ENCODE measurements around the gene PCDH12.

The PCDH12 gene

DNA sequence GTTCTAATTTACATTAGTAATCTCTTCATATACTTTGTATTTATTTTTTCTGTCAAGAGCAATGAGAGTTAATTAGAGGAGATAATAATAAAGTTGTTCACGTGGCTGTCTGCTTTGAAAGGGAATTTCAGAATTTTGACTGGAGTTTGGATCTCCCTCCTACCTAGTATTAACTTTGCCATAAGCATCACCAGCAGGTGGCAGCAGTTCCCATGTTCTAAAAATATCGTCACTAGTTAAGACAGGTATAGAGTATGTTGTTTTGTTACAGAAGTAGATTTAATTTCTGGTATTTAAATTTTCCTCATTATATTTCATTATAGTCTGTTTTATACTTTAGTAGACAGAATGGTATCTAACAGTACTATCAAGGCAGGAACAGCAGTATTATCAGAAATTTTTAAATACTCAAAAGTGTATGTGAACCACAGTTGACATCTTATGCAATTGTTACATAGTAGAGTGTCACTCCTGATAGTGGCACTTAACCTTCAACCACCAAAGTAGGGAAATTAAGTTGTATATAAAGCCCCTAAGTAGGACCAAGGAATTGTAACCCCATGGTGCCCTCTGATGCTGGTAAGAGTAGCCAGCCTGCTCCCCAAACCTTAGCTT lies 34.5 kb upstream of the PCDH12 start:
- Histone ChIP-seq H3F3A (ENCODE audit: insufficient read depth, low read length) (no peaks in the 10 kb centered on the region), H3K36me3 (replicated peaks; ENCODE audit: insufficient read depth, low read length) (0 out of 2 replicates have a peak, but pooled peaks cover 3% of the 10 kb centered on the region), H3K79me2 (ENCODE audit: low read length) (no peaks in the 10 kb centered on the region), H4K20me1 (ENCODE audit: insufficient read depth, low read length) (no peaks in the 10 kb centered on the region), H3K4me2 (ENCODE audit: low read depth, low read length) (no peak overlapping the region), H3K9me2 (replicated peaks; ENCODE audit: insufficient read depth, low read length) (no peaks in the 10 kb centered on the region), H3K9ac (ENCODE audit: low read length) (no peak overlapping the region), H3K27ac (ENCODE audit: low read length) (no peak overlapping the region), H3K4me1 (ENCODE audit: low read length) (0 out of 2 replicates have a peak, but pooled peaks cover 2% of the 10 kb centered on the region), H2AFZ (ENCODE audit: low read length) (no peak overlapping the region), H3K9me3 (replicated peaks; ENCODE audit: insufficient read depth, low read length) (no peaks in the 10 kb centered on the region), H3K27me3 (replicated peaks; ENCODE audit: insufficient read depth, low read length) (no peaks in the 10 kb centered on the region), H3K4me3 (ENCODE audit: low read length) (no peak overlapping the region)
- DNase-seq, result peak; percentile 71
- TF ChIP-seq EZH2phosphoT487 (IDR thresholded peaks at IDR 0.05; ENCODE audit: low read length) (no peak), EZH2 (optimal IDR thresholded peaks at IDR 0.05; ENCODE audit: low read depth, low read length) (no peak)
- TF ChIP-seq, protein P1, sequence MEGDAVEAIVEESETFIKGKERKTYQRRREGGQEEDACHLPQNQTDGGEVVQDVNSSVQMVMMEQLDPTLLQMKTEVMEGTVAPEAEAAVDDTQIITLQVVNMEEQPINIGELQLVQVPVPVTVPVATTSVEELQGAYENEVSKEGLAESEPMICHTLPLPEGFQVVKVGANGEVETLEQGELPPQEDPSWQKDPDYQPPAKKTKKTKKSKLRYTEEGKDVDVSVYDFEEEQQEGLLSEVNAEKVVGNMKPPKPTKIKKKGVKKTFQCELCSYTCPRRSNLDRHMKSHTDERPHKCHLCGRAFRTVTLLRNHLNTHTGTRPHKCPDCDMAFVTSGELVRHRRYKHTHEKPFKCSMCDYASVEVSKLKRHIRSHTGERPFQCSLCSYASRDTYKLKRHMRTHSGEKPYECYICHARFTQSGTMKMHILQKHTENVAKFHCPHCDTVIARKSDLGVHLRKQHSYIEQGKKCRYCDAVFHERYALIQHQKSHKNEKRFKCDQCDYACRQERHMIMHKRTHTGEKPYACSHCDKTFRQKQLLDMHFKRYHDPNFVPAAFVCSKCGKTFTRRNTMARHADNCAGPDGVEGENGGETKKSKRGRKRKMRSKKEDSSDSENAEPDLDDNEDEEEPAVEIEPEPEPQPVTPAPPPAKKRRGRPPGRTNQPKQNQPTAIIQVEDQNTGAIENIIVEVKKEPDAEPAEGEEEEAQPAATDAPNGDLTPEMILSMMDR (IDR thresholded peaks at IDR 0.05; ENCODE audit: low read length), result peak; percentile 82

DNA sequence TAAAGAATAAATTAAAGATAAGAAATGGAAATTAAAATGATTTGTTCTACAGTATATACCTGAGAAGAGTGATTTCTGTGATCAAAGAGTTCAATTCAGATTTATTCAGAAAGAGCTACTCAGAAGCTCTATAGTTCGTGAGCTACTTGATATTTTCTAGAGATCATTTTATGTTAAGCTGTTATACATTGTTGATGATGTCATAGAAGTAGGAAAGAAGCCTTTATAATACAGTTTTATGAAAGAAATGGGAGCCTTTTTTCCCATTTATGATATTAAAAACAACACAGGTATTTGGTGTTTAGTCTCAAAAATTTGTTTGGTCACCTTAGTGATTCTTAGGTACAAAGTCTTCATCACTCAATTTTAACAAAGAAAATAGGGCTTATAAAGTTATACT lies 31.7 kb upstream of the PCDH12 start:
- Histone ChIP-seq H3K36me3 (replicated peaks; ENCODE audit: insufficient read depth, low read length) (peaks cover 8% of the 10 kb centered on the region; the same call in 1 of the 2 replicates), H3K27me3 (replicated peaks; ENCODE audit: insufficient read depth, low read length) (no peaks in the 10 kb centered on the region), H3K9me3 (replicated peaks; ENCODE audit: insufficient read depth, low read length) (no peaks in the 10 kb centered on the region), H3K4me2 (ENCODE audit: low read depth, low read length) (no peak overlapping the region), H3K9ac (ENCODE audit: low read length) (no peak overlapping the region), H2AFZ (ENCODE audit: low read length) (no peak overlapping the region), H3K4me1 (ENCODE audit: low read length) (0 out of 2 replicates have a peak, but pooled peaks cover 2% of the 10 kb centered on the region), H3F3A (ENCODE audit: insufficient read depth, low read length) (no peaks in the 10 kb centered on the region), H3K79me2 (ENCODE audit: low read length) (no peaks in the 10 kb centered on the region), H3K9me2 (replicated peaks; ENCODE audit: insufficient read depth, low read length) (no peaks in the 10 kb centered on the region), H3K4me3 (ENCODE audit: low read length) (no peak overlapping the region), H4K20me1 (ENCODE audit: insufficient read depth, low read length) (no peaks in the 10 kb centered on the region), H3K27ac (ENCODE audit: low read length) (no peak overlapping the region)
- TF ChIP-seq EZH2 (optimal IDR thresholded peaks at IDR 0.05; ENCODE audit: low read depth, low read length) (no peak), EZH2phosphoT487 (IDR thresholded peaks at IDR 0.05; ENCODE audit: low read length) (no peak)
- TF ChIP-seq, protein P1 (IDR thresholded peaks at IDR 0.05; ENCODE audit: low read length), result no peak
- no peak for DNase-seq

DNA sequence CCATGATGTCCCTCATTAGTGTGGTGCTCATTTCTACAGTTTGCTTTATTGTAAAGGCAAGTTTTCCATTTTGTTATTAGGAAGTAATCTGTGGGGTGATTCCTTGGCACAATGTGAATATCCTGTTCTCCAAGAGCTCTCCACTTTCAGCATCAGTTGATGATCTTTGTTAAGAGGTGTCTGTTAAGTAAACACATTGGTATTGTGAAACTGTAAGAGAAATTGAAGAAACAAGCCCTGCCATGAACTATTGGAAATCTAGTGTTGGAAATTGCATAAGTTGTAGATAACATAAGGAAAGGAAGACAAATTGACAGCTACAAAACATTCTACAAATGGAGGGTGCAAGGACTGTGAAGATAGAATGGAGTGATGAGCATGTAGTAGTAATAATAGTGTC lies 28.1 kb upstream of the PCDH12 start:
- Histone ChIP-seq H3K9me2 (replicated peaks; ENCODE audit: insufficient read depth, low read length) (no peaks in the 10 kb centered on the region), H3K79me2 (ENCODE audit: low read length) (no peaks in the 10 kb centered on the region), H3K27me3 (replicated peaks; ENCODE audit: insufficient read depth, low read length) (no peaks in the 10 kb centered on the region), H3K9me3 (replicated peaks; ENCODE audit: insufficient read depth, low read length) (no peaks in the 10 kb centered on the region), H3K4me1 (ENCODE audit: low read length) (no peaks in the 10 kb centered on the region), H3K4me3 (ENCODE audit: low read length) (no peak overlapping the region), H3K4me2 (ENCODE audit: low read depth, low read length) (no peak overlapping the region), H3K27ac (ENCODE audit: low read length) (no peak overlapping the region), H3K9ac (ENCODE audit: low read length) (no peak overlapping the region), H2AFZ (ENCODE audit: low read length) (no peak overlapping the region), H4K20me1 (ENCODE audit: insufficient read depth, low read length) (no peaks in the 10 kb centered on the region), H3F3A (ENCODE audit: insufficient read depth, low read length) (no peaks in the 10 kb centered on the region; the same call in 1 of the 2 replicates), H3K36me3 (replicated peaks; ENCODE audit: insufficient read depth, low read length) (peaks cover 14% of the 10 kb centered on the region; the same call in 1 of the 2 replicates)
- DNase-seq, result no peak
- no peak for TF ChIP-seq EZH2phosphoT487 (IDR thresholded peaks at IDR 0.05; ENCODE audit: low read length)

DNA sequence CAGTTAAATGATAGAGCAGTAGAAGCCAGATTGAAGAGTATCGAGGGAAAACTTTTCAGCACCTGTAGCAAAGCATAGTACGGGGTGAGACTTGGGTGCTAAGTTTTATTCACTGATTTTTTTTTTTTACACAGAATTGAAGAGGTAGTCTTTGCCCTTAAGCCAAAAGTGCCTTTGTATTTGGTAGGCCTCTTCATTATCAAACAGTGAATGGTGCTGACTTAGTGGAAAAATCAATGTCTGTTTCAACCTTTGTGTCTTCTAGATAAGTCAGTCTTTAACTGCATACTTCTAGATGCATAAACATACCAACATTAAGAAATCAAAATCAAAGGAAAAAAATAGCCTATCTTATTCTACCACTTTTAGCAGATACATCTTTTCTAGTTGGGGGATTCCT lies 24.6 kb upstream of the PCDH12 start:
- Histone ChIP-seq H3K9me2 (replicated peaks; ENCODE audit: insufficient read depth, low read length) (no peaks in the 10 kb centered on the region), H3K4me1 (ENCODE audit: low read length) (no peaks in the 10 kb centered on the region), H3K79me2 (ENCODE audit: low read length) (0 out of 2 replicates have a peak, but pooled peaks cover 5% of the 10 kb centered on the region), H3K9me3 (replicated peaks; ENCODE audit: insufficient read depth, low read length) (no peaks in the 10 kb centered on the region), H4K20me1 (ENCODE audit: insufficient read depth, low read length) (no peaks in the 10 kb centered on the region), H3K27me3 (replicated peaks; ENCODE audit: insufficient read depth, low read length) (no peaks in the 10 kb centered on the region), H3K9ac (ENCODE audit: low read length) (no peak overlapping the region), H3K27ac (ENCODE audit: low read length) (no peak overlapping the region), H3K4me3 (ENCODE audit: low read length) (no peak overlapping the region), H3K36me3 (replicated peaks; ENCODE audit: insufficient read depth, low read length) (peaks cover 16% of the 10 kb centered on the region; the same call in 1 of the 2 replicates), H3F3A (ENCODE audit: insufficient read depth, low read length) (no peaks in the 10 kb centered on the region; the same call in 1 of the 2 replicates), H3K4me2 (ENCODE audit: low read depth, low read length) (no peak overlapping the region), H2AFZ (ENCODE audit: low read length) (no peak overlapping the region)
- TF ChIP-seq EZH2phosphoT487 (IDR thresholded peaks at IDR 0.05; ENCODE audit: low read length) (no peak), EZH2 (optimal IDR thresholded peaks at IDR 0.05; ENCODE audit: low read depth, low read length) (no peak)
- TF ChIP-seq, protein P1 (IDR thresholded peaks at IDR 0.05; ENCODE audit: low read length), result no peak
- no peak for DNase-seq

All from MM.1S (cell line).